ENCODE measurements around the gene PHC1. TPM values are rescaled to one million over a fixed set of nuclear protein-coding genes. Genes with fewer than 3 reads are reported as not detected.

Gene PHC1
- total and polyA plus RNA-seq, 2 experiments from 2014 or later: 37.5 to 51.7 TPM

DNA sequence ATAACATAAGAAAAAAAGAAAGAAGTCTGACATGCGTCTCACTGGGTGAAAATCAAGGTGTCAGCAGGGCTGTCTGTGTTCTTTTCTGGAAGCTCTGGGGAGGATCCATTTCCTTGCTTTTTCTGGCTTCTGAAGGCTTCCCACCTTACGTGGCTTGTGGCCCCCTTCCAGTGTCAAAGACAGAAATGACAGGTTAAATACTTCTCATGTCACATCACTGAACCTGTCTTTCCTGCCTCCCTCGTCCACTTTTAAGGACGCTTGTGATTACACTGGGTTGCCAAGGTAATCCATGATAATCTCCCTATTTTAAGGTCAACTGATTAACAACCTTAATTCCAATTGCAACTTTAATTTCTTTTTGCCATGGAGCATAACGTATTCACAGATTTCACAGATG is 4.6 kb upstream of the PHC1 start:
- no peaks in the 10 kb centered on the region for H3K36me3 ChIP-seq
- H3K27ac ChIP-seq: no peak overlapping the region
- H3K9me3 ChIP-seq (ENCODE audit: low read depth): no peaks in the 10 kb centered on the region
- H3K4me1 ChIP-seq (ENCODE audit: low read depth): peaks cover 30% of the 10 kb centered on the region
- no peaks in the 10 kb centered on the region for H3K27me3 ChIP-seq
- no peak overlapping the region for H3K4me3 ChIP-seq
- TF ChIP-seq, protein P1, sequence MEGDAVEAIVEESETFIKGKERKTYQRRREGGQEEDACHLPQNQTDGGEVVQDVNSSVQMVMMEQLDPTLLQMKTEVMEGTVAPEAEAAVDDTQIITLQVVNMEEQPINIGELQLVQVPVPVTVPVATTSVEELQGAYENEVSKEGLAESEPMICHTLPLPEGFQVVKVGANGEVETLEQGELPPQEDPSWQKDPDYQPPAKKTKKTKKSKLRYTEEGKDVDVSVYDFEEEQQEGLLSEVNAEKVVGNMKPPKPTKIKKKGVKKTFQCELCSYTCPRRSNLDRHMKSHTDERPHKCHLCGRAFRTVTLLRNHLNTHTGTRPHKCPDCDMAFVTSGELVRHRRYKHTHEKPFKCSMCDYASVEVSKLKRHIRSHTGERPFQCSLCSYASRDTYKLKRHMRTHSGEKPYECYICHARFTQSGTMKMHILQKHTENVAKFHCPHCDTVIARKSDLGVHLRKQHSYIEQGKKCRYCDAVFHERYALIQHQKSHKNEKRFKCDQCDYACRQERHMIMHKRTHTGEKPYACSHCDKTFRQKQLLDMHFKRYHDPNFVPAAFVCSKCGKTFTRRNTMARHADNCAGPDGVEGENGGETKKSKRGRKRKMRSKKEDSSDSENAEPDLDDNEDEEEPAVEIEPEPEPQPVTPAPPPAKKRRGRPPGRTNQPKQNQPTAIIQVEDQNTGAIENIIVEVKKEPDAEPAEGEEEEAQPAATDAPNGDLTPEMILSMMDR (IDR thresholded peaks at IDR 0.05; ENCODE audit: low read depth, low read length): no peak
- DNase-seq (ENCODE audit: low read depth in 1 of 2, low spot score in 1 of 2): no peak

GRCh38 chr12:8911606-8912268 is 2.6 kb upstream of the PHC1 start:
- Histone ChIP-seq H3K4me3 (no peak overlapping the region), H3K27me3 (no peaks in the 10 kb centered on the region), H3K4me1 (ENCODE audit: low read depth) (peaks cover 21% of the 10 kb centered on the region), H3K27ac (peak overlapping the region; percentile 89), H3K36me3 (no peaks in the 10 kb centered on the region), H3K9me3 (ENCODE audit: low read depth) (no peaks in the 10 kb centered on the region)
- no peak for DNase-seq (ENCODE audit: low read depth in 1 of 2, low spot score in 1 of 2)
- TF ChIP-seq, protein P1 (IDR thresholded peaks at IDR 0.05; ENCODE audit: low read depth, low read length): no peak

- TF ChIP-seq, protein P1 (IDR thresholded peaks at IDR 0.05; ENCODE audit: low read depth, low read length): no peak
- Histone ChIP-seq H3K27ac (peak overlapping the region; percentile 89), H3K4me3 (peak overlapping the region; percentile 52), H3K36me3 (no peaks in the 10 kb centered on the region), H3K4me1 (ENCODE audit: low read depth) (peaks cover 21% of the 10 kb centered on the region), H3K27me3 (no peaks in the 10 kb centered on the region), H3K9me3 (ENCODE audit: low read depth) (no peaks in the 10 kb centered on the region)
- no peak for DNase-seq (ENCODE audit: low read depth in 1 of 2, low spot score in 1 of 2)
Observed at GRCh38 chr12:8912914-8913313, 1.4 kb upstream of the PHC1 start.

DNA sequence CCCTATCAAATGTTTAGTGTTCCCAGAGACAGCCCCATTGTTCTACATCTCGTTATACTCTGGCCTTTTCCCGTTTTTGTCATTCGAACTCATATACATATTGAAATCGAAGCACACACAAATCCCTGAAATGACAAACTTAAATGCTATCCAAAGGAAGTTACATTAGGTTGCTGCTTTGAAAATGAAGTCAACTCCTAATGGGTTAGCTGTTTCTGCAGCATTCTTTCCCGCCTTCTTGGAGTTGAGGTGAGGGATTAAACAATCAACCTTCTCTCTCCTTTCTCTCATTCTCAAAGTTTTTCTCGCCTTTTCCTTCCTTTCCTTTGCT is 642 bp upstream of the PHC1 start:
- H3K4me1 ChIP-seq (ENCODE audit: low read depth): peaks cover 21% of the 10 kb centered on the region
- H3K36me3 ChIP-seq: no peaks in the 10 kb centered on the region
- peak overlapping the region; percentile 52 for H3K4me3 ChIP-seq
- TF ChIP-seq, protein P1 (IDR thresholded peaks at IDR 0.05; ENCODE audit: low read depth, low read length): no peak
- H3K27ac ChIP-seq: peak overlapping the region; percentile 89
- H3K9me3 ChIP-seq (ENCODE audit: low read depth): no peaks in the 10 kb centered on the region
- DNase-seq (ENCODE audit: low read depth in 1 of 2, low spot score in 1 of 2): peak in 1 of 2 donors; percentile 19
- no peaks in the 10 kb centered on the region for H3K27me3 ChIP-seq

- TF ChIP-seq, protein P1 (IDR thresholded peaks at IDR 0.05; ENCODE audit: low read depth, low read length): no peak
- peaks cover 2% of the 10 kb centered on the region for H3K36me3 ChIP-seq
- H3K4me1 ChIP-seq (ENCODE audit: low read depth): peaks cover 21% of the 10 kb centered on the region
- peak; percentile 64 to 73 for DNase-seq (ENCODE audit: low read depth in 1 of 2, low spot score in 1 of 2)
- H3K27me3 ChIP-seq: no peaks in the 10 kb centered on the region
- no peaks in the 10 kb centered on the region for H3K9me3 ChIP-seq (ENCODE audit: low read depth)
- H3K27ac ChIP-seq: peak overlapping the region; percentile 64
- peak overlapping the region; percentile 52 for H3K4me3 ChIP-seq
Observed at GRCh38 chr12:8914716-8915526, 612 bp downstream of the PHC1 start.
